Caco-2 (cell line): ENCODE results near the gene LLCFC1. TPM values are rescaled to one million over a fixed set of nuclear protein-coding genes. Genes with fewer than 3 reads are reported as not detected.

Source experiments
- BruUV-seq: library from RNA; stranded (reverse); fragments of 400-500 nt; replicated peaks from 2 replicates; lab custom pipeline; 2021; lab: Mats Ljungman, UMichigan
- CTCF ChIA-PET: fragments of 300-600 bp; sonication (Branson Sonifier 250); formaldehyde crosslinking; loops from one replicate; lab custom pipeline; 2022; ENCODE audit warnings: antibody characterized with exemption; lab: Charles Lee
- POLR2A ChIA-PET: fragments of 300-600 bp; sonication (Branson Sonifier 250); formaldehyde crosslinking; loops from one replicate; lab custom pipeline; 2022; ENCODE audit warnings: antibody characterized with exemption; lab: Charles Lee
- DNase-seq, 2 experiments: peaks; one replicate each; pipeline versions ENCODE4 v3.0.0 to v3.0.0-alpha.2; 2020 to 2022
- H3K27me3 ChIP-seq: replicated peaks from 2 replicates; pipeline ENCODE4 v1.6.0; 2011; ENCODE audit warnings: low read length; ENCODE audit not compliant: control insufficient read depth, insufficient read depth
- H3K36me3 ChIP-seq: 2 replicates; pipeline ENCODE4 v1.5.1; 2011; ENCODE audit warnings: low read length; ENCODE audit not compliant: control insufficient read depth, insufficient read depth
- H3K4me1 ChIP-seq: fragments of 250-450 bp; sonication (Bioruptor Pico); 2 replicates; pipeline ENCODE4 v1.5.1; 2020; ENCODE audit warnings: mild to moderate bottlenecking
- H3K4me3 ChIP-seq: 2 replicates; pipeline ENCODE4 v1.5.1; 2011; ENCODE audit warnings: low read depth, mild to moderate bottlenecking, control low read depth, low read length
- H3K9me3 ChIP-seq: fragments of 250-450 bp; sonication (Bioruptor Pico); 2 replicates; pipeline ENCODE4 v1.5.1; 2020; ENCODE audit warnings: mild to moderate bottlenecking, moderate library complexity
- H3K27ac Mint-ChIP-seq: one replicate; pipeline ENCODE4 v1.8.0; 2022; ENCODE audit warnings: mixed read lengths; ENCODE audit not compliant: unreplicated experiment
- H3K27me3 Mint-ChIP-seq: one replicate; pipeline ENCODE4 v1.8.0; 2022; ENCODE audit warnings: mixed read lengths; ENCODE audit not compliant: insufficient read depth, unreplicated experiment
- H3K36me3 Mint-ChIP-seq: one replicate; pipeline ENCODE4 v1.8.0; 2022; ENCODE audit warnings: mild to moderate bottlenecking, mixed read lengths; ENCODE audit not compliant: insufficient read depth, unreplicated experiment
- H3K4me1 Mint-ChIP-seq: one replicate; pipeline ENCODE4 v1.8.0; 2022; ENCODE audit warnings: low read depth, mixed read lengths; ENCODE audit not compliant: unreplicated experiment
- H3K4me3 Mint-ChIP-seq: one replicate; pipeline ENCODE4 v1.8.0; 2022; ENCODE audit warnings: mild to moderate bottlenecking, moderate library complexity, mixed read lengths; ENCODE audit not compliant: unreplicated experiment
- H3K9me3 Mint-ChIP-seq: one replicate; pipeline ENCODE4 v1.8.0; 2022; ENCODE audit warnings: mixed read lengths; ENCODE audit not compliant: unreplicated experiment
- intact Hi-C: fragments of 100-400 bp; cut with micrococcal nuclease; formaldehyde crosslinking; loops from one replicate; pipeline ENCODE4 v1.10.0; 2022; ENCODE audit not compliant: unreplicated experiment
- total RNA-seq: library from RNA; stranded (reverse); gene quantifications from 2 replicates; pipeline ENCODE4 v1.2.3, GENCODE V29; 2022
- TF ChIP-seq, protein P1 (sequence below), 2 experiments: fragments of 200-600 bp in 1 of 2; IDR thresholded peaks; 1 replicate in 1 of 2; 2 replicates in 1 of 2; pipeline versions ENCODE4 v1.5.1 to v1.8.0; 2011 to 2022; ENCODE audit warnings: antibody characterized with exemption in 1 of 2, control low read depth in 1 of 2, inconsistent platforms in 1 of 2, low read depth in 1 of 2, low read length in 1 of 2, mild to moderate bottlenecking in 1 of 2, moderate library complexity in 1 of 2; ENCODE audit not compliant: insufficient read depth in 1 of 2, severe bottlenecking in 1 of 2, unreplicated experiment in 1 of 2

LLCFC1 gene
- total RNA-seq, 1 experiment from 2014 or later = not detected

DNA sequence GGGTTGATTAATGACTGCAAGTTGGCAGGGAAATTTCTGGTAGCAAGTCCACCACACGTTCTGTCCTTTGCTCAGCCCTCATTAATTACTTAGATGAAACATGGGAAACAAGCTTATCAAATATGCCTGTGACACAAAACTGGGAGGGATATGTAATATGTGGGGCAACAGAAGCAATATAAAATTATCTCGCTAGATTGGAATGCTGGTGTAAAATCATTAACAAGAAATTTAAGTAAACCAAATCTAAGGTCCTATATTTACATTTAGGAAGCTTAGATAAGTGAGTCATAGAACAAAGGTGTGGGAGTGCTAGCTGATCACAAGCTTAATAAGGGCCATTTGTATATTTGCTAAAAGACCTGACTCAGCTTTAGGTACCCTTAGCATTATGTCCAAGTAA, 29.3 kb upstream of the LLCFC1 start:
- CTCF ChIA-PET = interaction anchor here (0.9 to 2.0 kb wide), 4 partner anchors 10 to 47 kb away, joined by 3 to 6 read pairs (median 4); no protein-coding TSS in a partner anchor
- Mint-ChIP-seq H3K4me3 (no peak overlapping the region), H3K27me3 (no peaks in the 10 kb centered on the region), H3K4me1 (peaks cover 61% of the 10 kb centered on the region), H3K9me3 (peaks cover 52% of the 10 kb centered on the region), H3K27ac (peak overlapping the region; percentile 36), H3K36me3 (no peaks in the 10 kb centered on the region)
- H3K27me3 ChIP-seq = no peaks in the 10 kb centered on the region
- H3K36me3 ChIP-seq = no peaks in the 10 kb centered on the region; the same call in 1 of the 2 replicates
- no peak overlapping the region for H3K4me3 ChIP-seq
- POLR2A ChIA-PET = no interaction called here
- H3K4me1 ChIP-seq = peaks cover 57% of the 10 kb centered on the region
- no TSS peak for BruUV-seq
- TF ChIP-seq, protein P1, sequence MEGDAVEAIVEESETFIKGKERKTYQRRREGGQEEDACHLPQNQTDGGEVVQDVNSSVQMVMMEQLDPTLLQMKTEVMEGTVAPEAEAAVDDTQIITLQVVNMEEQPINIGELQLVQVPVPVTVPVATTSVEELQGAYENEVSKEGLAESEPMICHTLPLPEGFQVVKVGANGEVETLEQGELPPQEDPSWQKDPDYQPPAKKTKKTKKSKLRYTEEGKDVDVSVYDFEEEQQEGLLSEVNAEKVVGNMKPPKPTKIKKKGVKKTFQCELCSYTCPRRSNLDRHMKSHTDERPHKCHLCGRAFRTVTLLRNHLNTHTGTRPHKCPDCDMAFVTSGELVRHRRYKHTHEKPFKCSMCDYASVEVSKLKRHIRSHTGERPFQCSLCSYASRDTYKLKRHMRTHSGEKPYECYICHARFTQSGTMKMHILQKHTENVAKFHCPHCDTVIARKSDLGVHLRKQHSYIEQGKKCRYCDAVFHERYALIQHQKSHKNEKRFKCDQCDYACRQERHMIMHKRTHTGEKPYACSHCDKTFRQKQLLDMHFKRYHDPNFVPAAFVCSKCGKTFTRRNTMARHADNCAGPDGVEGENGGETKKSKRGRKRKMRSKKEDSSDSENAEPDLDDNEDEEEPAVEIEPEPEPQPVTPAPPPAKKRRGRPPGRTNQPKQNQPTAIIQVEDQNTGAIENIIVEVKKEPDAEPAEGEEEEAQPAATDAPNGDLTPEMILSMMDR (IDR thresholded peaks at IDR 0.05; ENCODE audit: insufficient read depth in 1 of 2, low read depth in 1 of 2, low read length in 1 of 2, severe bottlenecking in 1 of 2, unreplicated experiment in 1 of 2) = no peak
- peaks cover 27% of the 10 kb centered on the region for H3K9me3 ChIP-seq
- intact Hi-C loops = no loop called here
- peak in 1 of 2 experiments; percentile 22 for DNase-seq

DNA sequence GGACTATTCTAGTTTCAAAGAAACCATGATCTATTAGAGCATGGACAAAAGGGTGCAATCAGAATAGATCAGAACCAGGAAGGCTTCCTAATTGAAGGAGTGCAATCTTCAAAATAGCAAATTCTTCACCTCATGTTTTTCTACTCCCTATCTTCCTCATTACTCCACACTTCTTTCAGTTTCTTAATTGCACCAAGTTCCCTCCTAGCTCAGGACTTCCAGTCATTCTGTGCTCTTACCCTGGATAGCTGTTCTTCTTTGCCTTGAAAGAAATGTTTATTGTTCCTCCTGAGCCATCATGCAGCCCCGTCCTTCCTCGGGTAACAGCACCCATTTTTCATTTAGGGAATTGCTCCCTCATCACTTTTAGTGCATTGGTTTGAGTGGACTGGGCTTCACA, 28.8 kb upstream of the LLCFC1 start:
- POLR2A ChIA-PET = no interaction called here
- Mint-ChIP-seq H3K27ac (peak overlapping the region; percentile 36), H3K4me1 (peaks cover 61% of the 10 kb centered on the region), H3K4me3 (no peak overlapping the region), H3K36me3 (no peaks in the 10 kb centered on the region), H3K9me3 (peaks cover 52% of the 10 kb centered on the region), H3K27me3 (no peaks in the 10 kb centered on the region)
- Histone ChIP-seq H3K36me3 (no peaks in the 10 kb centered on the region; the same call in 1 of the 2 replicates), H3K4me3 (no peak overlapping the region), H3K27me3 (no peaks in the 10 kb centered on the region), H3K4me1 (peaks cover 57% of the 10 kb centered on the region), H3K9me3 (peaks cover 22% of the 10 kb centered on the region)
- no peak for DNase-seq
- TF ChIP-seq, protein P1 (IDR thresholded peaks at IDR 0.05; ENCODE audit: insufficient read depth in 1 of 2, low read depth in 1 of 2, low read length in 1 of 2, severe bottlenecking in 1 of 2, unreplicated experiment in 1 of 2) = no peak
- intact Hi-C loops = no loop called here
- BruUV-seq = no TSS peak
- CTCF ChIA-PET = interaction anchor here (1.6 to 2.0 kb wide), 3 partner anchors 10 to 47 kb away, joined by 3 to 6 read pairs (median 6); no protein-coding TSS in a partner anchor

DNA sequence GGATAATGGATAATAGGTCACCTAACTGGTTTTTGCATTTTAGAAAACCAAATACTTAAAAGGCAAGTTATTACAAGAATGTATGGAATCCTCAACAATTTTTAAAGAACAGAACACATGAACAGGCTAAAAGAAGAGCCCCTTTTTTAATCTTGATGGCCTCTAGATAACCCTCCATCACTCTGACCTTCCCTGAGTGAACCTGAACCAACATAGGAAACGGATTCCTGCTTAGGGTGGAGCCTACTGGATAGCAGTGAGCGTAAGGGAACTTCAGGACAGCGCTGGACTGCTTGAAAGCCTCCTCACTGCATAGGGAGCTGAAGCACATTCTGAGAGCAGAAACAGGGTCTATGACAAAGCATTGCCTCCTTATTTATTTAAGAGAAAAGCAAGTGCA, 26.2 kb upstream of the LLCFC1 start:
- POLR2A ChIA-PET = no interaction called here
- TF ChIP-seq, protein P1 (IDR thresholded peaks at IDR 0.05; ENCODE audit: insufficient read depth in 1 of 2, low read depth in 1 of 2, low read length in 1 of 2, severe bottlenecking in 1 of 2, unreplicated experiment in 1 of 2) = no peak
- DNase-seq = peak; percentile 65 to 74
- intact Hi-C loops = loop anchor here (1.0 kb wide), 2 partner anchors 10 to 44 kb away; no protein-coding TSS in a partner anchor
- no TSS peak for BruUV-seq
- Histone ChIP-seq H3K9me3 (peaks cover 16% of the 10 kb centered on the region; the same call in 1 of the 2 replicates), H3K27me3 (no peaks in the 10 kb centered on the region), H3K4me1 (peaks cover 57% of the 10 kb centered on the region), H3K36me3 (no peaks in the 10 kb centered on the region; the same call in 1 of the 2 replicates), H3K4me3 (no peak overlapping the region)
- Mint-ChIP-seq H3K36me3 (no peaks in the 10 kb centered on the region), H3K9me3 (peaks cover 43% of the 10 kb centered on the region), H3K4me1 (peaks cover 61% of the 10 kb centered on the region), H3K27ac (peak overlapping the region; percentile 78), H3K4me3 (peak overlapping the region; percentile 6), H3K27me3 (no peaks in the 10 kb centered on the region)
- CTCF ChIA-PET = no interaction called here
